AG04450 (cell line): ENCODE measurements around the gene URI1. TPM values are rescaled to one million over a fixed set of nuclear protein-coding genes. Genes with fewer than 3 reads are reported as not detected.
A peak's percentile ranks its signal among the peaks of the same experiment; 100 is the strongest.

Experiments used
- CTCF ChIA-PET: fragments of 300-600, 350-600 bp; formaldehyde crosslinking; extraction: SDS; loops from one replicate; lab custom pipeline; 2022; ENCODE audit warnings: antibody characterized with exemption, inconsistent platforms; lab: Charles Lee
- POLR2A ChIA-PET: fragments of 350-600 bp; formaldehyde crosslinking; extraction: SDS; loops from one replicate; lab custom pipeline; 2021; ENCODE audit warnings: antibody characterized with exemption, inconsistent platforms; lab: Yijun Ruan, JAX
- DNase-seq: peaks from one replicate; pipeline ENCODE4 v3.0.0-alpha.2; 2011; ENCODE audit warnings: low read depth, low spot score
- H3K27ac ChIP-seq: one replicate; pipeline ENCODE4 v1.5.1; 2012; ENCODE audit warnings: low read depth, low read length, control low read depth
- H3K27me3 ChIP-seq: one replicate; pipeline ENCODE4 v1.6.0; 2012; ENCODE audit warnings: low read length; ENCODE audit not compliant: control insufficient read depth, insufficient read depth
- H3K4me3 ChIP-seq: 2 replicates; pipeline ENCODE4 v1.5.1; 2011; ENCODE audit warnings: mild to moderate bottlenecking, low read depth, low read length, control low read depth
- H3K9me3 ChIP-seq: 2 replicates; pipeline ENCODE4 v1.5.1; 2012; ENCODE audit warnings: low read length; ENCODE audit not compliant: control insufficient read depth, insufficient read depth
- polyA plus RNA-seq: library from polyadenylated mRNA; depleted of rRNA; stranded (reverse); fragments of >200 nt; gene quantifications from 2 replicates; pipeline ENCODE4 v1.2.3, GENCODE V29; 2011
- TF ChIP-seq, protein P1 (sequence below): IDR thresholded peaks from 2 replicates; pipeline ENCODE4 v1.5.1; 2011; ENCODE audit warnings: low read depth, low read length, control low read depth, inconsistent platforms

URI1 gene
- polyA plus RNA-seq, 1 experiment: 79.0 TPM

DNA sequence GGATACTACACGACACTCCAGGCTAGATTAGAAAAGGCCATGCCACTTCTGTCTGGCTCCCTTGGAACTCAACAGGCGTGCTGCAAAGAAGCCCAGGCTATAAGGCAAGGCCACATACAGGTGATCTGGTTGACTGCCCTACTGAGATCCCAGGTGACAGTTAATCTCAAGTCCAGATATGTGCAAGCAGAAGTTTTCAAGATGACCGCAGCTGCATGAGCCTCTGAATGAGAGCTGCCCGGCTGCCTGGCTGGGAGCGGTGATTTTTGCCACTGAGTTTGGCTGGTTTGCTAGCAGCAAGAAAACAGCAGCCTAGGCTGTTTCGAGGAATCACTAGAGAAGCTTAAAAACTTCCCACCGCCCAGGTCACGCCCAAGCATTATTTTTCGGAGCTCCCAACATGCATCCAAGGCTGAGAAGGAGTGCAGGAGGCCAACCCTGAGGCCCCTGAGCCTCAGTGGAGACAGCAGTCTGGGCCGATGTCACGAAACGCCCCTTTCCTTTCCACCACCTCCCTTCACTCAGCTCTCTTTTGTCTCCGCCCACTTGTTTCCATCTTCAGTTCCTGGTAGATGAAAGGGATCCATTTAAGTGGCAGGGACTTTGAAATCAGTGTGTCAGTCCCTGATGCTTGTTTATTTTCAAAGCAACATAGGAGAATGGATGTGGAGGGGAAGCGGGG, 14.0 kb upstream of the URI1 start:
- Histone ChIP-seq H3K27me3 (peaks cover 4% of the 10 kb centered on the region), H3K4me3 (peak overlapping the region; percentile 31), H3K27ac (no peak overlapping the region), H3K9me3 (no peaks in the 10 kb centered on the region)
- ChIA-PET POLR2A (no interaction called here), CTCF (no interaction called here)
- no peak for DNase-seq
- TF ChIP-seq, protein P1, sequence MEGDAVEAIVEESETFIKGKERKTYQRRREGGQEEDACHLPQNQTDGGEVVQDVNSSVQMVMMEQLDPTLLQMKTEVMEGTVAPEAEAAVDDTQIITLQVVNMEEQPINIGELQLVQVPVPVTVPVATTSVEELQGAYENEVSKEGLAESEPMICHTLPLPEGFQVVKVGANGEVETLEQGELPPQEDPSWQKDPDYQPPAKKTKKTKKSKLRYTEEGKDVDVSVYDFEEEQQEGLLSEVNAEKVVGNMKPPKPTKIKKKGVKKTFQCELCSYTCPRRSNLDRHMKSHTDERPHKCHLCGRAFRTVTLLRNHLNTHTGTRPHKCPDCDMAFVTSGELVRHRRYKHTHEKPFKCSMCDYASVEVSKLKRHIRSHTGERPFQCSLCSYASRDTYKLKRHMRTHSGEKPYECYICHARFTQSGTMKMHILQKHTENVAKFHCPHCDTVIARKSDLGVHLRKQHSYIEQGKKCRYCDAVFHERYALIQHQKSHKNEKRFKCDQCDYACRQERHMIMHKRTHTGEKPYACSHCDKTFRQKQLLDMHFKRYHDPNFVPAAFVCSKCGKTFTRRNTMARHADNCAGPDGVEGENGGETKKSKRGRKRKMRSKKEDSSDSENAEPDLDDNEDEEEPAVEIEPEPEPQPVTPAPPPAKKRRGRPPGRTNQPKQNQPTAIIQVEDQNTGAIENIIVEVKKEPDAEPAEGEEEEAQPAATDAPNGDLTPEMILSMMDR: no peak

DNA sequence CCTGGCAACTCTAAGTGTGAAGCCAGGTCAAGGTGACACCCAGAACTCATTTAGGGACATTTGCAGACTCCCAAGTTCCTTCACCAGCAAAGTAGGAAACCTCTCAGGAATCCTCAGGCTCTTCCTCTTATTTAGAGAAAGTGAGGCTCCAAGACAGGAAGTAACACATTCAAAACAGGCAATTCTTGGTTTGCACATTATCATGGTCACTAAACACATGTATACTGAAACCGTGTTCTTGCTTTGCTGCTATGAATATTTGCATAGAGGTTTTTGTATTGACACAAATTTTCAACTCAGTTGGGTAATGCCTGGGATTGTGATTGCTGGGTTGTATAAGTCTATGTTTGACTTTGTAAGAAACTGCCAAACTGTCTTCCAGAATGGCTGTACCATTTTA, 13.2 kb upstream of the URI1 start:
- Histone ChIP-seq H3K27me3 (peaks cover 4% of the 10 kb centered on the region), H3K4me3 (no peak overlapping the region), H3K9me3 (no peaks in the 10 kb centered on the region), H3K27ac (no peak overlapping the region)
- DNase-seq: no peak
- POLR2A ChIA-PET: no interaction called here
- CTCF ChIA-PET: no interaction called here
- TF ChIP-seq, protein P1: no peak

DNA sequence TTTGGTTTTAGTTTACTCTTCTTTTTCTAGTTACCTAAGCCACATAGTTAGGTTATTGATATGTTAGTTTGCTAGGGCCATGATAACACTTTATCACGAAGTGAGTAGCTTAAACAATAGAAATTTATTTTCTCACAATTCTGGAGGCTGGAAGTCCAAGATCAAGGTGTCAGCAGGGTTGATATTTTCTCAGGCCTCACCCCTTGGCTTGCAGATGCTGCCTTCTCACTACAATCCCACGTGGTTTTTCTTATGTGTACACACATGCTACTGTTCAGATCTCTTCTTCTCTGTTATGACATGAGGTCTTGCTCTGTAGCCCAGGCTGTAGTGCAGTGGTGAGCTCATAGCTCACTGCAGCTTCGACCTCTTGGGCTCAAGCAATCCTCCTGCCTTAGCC, 7.8 kb upstream of the URI1 start:
- H3K9me3 ChIP-seq: peaks cover 3% of the 10 kb centered on the region; the same call in 1 of the 2 replicates
- ChIA-PET POLR2A (no interaction called here), CTCF (no interaction called here)
- no peaks in the 10 kb centered on the region for H3K27me3 ChIP-seq
- TF ChIP-seq, protein P1: no peak
- no peak overlapping the region for H3K27ac ChIP-seq
- DNase-seq: no peak
- no peak overlapping the region for H3K4me3 ChIP-seq

DNA sequence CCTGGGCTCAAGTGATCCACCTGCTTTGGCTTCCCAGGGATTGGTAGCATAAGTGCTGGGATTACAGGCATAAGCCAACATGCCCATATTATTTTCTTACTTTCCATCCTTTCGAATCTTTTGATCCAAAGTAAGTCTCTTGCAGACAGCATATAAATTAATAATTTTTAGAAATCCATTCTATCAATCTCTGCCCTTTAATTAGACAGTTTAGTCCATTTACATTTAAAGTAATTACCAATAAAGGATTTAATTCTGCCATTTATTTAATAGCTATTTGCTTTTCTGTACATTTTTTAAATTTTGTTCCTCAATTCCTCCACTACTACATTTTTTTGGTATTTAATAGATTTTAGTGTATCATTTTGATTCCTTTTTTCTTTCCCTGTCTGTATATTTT, 7.3 kb upstream of the URI1 start:
- CTCF ChIA-PET: interaction anchor here (0.8 kb wide), 1 partner anchor 31 kb away, joined by 3 read pairs; no protein-coding TSS in a partner anchor
- Histone ChIP-seq H3K4me3 (no peak overlapping the region), H3K9me3 (peaks cover 3% of the 10 kb centered on the region; the same call in 1 of the 2 replicates), H3K27me3 (no peaks in the 10 kb centered on the region), H3K27ac (no peak overlapping the region)
- no peak for DNase-seq
- TF ChIP-seq, protein P1: no peak
- POLR2A ChIA-PET: no interaction called here

DNA sequence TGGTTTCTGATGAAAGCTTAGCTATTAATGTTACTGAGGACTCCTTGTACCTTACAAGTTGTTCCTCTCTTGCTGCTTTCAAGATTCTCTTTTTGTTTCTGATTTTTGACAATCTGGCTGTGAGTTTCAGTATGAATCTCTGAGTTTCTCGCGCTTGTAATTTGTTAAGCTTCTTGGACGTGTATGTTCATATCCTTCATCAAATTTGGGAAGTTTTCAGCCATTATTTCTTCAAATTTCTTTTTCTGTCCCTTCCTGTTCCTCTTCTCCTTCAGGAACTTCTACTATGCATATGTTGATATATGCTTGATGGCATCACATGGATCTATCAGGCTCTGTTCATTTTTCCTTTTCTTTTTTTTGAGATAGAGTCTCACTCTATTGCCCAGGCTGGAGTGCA, 5.6 kb upstream of the URI1 start:
- ChIA-PET POLR2A (no interaction called here), CTCF (interaction anchor here (1.7 kb wide), 1 partner anchor 206 kb away, joined by 4 read pairs; no protein-coding TSS in a partner anchor)
- Histone ChIP-seq H3K4me3 (no peak overlapping the region), H3K9me3 (peaks cover 3% of the 10 kb centered on the region; the same call in 1 of the 2 replicates), H3K27me3 (no peaks in the 10 kb centered on the region), H3K27ac (no peak overlapping the region)
- TF ChIP-seq, protein P1: no peak
- DNase-seq: no peak
